Peyer's patch (tissue), 4 donors: Measurements from ENCODE around the gene SYNE4.

Experiments
- CTCF ChIP-seq, 6 experiments: fragments of 450-650 bp in 4 of 6; fragments of 200-600 bp in 2 of 6; sonication (generic) in 1 of 6; IDR thresholded peaks; one replicate each; pipeline ENCODE4 v1.5.1; 2017 to 2019; ENCODE audit warnings: antibody characterized with exemption in 6 of 6, mild to moderate bottlenecking in 3 of 6, moderate library complexity in 1 of 6
- POLR2A ChIP-seq, 2 donors: fragments of 450-650 bp; IDR thresholded peaks; one replicate each; pipeline ENCODE4 v1.5.1; 2017; ENCODE audit warnings: antibody characterized with exemption in 2 of 2, mild to moderate bottlenecking in 2 of 2, moderate library complexity in 2 of 2

- TF ChIP-seq CTCF (IDR thresholded peaks at IDR 0.05): no peak
- no peak for TF ChIP-seq POLR2A (IDR thresholded peaks at IDR 0.05)
These were observed 37.9 kb upstream of the SYNE4 start for GRCh38 chr19:36046443-36047050.
